ENCODE results near the gene COL4A1. TPM values are rescaled to one million over a fixed set of nuclear protein-coding genes. Genes with fewer than 3 reads are reported as not detected.

The COL4A1 gene
- total and polyA plus RNA-seq, 2 experiments from 2014 or later, result 184 to 519 TPM

- H3K9ac ChIP-seq, result no peak overlapping the region
- no peak overlapping the region for H3K4me2 ChIP-seq (ENCODE audit: unreplicated experiment)
- no peaks in the 10 kb centered on the region for H3K9me2 ChIP-seq (ENCODE audit: insufficient read depth)
- no peaks in the 10 kb centered on the region for H3K36me3 ChIP-seq (ENCODE audit: low read depth)
- in situ Hi-C loops (cut with MboI), result no loop called here
- H3K4me1 ChIP-seq (ENCODE audit: insufficient read depth), result no peaks in the 10 kb centered on the region
- no peak overlapping the region for H3K27ac ChIP-seq
- no peak for DNase-seq
- H3K4me3 ChIP-seq, result no peak overlapping the region
- peaks cover 10% of the 10 kb centered on the region for H3K79me2 ChIP-seq (ENCODE audit: insufficient read depth)
- no peaks in the 10 kb centered on the region for H4K20me1 ChIP-seq (ENCODE audit: insufficient read depth)
- TF ChIP-seq EZH2phosphoT487 (IDR thresholded peaks at IDR 0.05; ENCODE audit: insufficient read depth, low read depth), result no peak
- TF ChIP-seq EZH2 (IDR thresholded peaks at IDR 0.05; ENCODE audit: insufficient read depth, poor library complexity, severe bottlenecking), result no peak
- H3K9me3 ChIP-seq (ENCODE audit: low read depth), result no peaks in the 10 kb centered on the region
- H3K27me3 ChIP-seq (replicated peaks; ENCODE audit: insufficient read depth), result no peaks in the 10 kb centered on the region
- no peaks in the 10 kb centered on the region for H3F3A ChIP-seq (ENCODE audit: insufficient read depth)
- WGBS, 2 experiments (ENCODE audit: low coverage in 1 of 2, low lambda C conversion rate in 2 of 2, missing lambda C conversion rate in 2 of 2), result 72 to 77% methylated on average over 16 of the region's 16 CpGs
- no peak overlapping the region for H2AFZ ChIP-seq
Measured at GRCh38 chr13:110268576-110269185, 38.3 kb downstream of the COL4A1 start.

- Histone ChIP-seq H3K79me2 (ENCODE audit: insufficient read depth) (peaks cover 10% of the 10 kb centered on the region), H3K9me3 (ENCODE audit: low read depth) (no peaks in the 10 kb centered on the region), H3K4me2 (ENCODE audit: unreplicated experiment) (no peak overlapping the region)
Measured at GRCh38 chr13:110268061-110268460, 38.9 kb downstream of the COL4A1 start.

GRCh38 chr13:110266983-110267382, 40.0 kb downstream of the COL4A1 start:
- 96% methylated on average over 10 of the region's 10 CpGs for WGBS, 2 experiments (ENCODE audit: low coverage in 1 of 2, low lambda C conversion rate in 2 of 2, missing lambda C conversion rate in 2 of 2)
- H3K36me3 ChIP-seq (ENCODE audit: low read depth), result no peaks in the 10 kb centered on the region
- no peak overlapping the region for H3K4me3 ChIP-seq
- H3K4me2 ChIP-seq (ENCODE audit: unreplicated experiment), result no peak overlapping the region
- H3K9me3 ChIP-seq (ENCODE audit: low read depth), result no peaks in the 10 kb centered on the region
- no peak for TF ChIP-seq EZH2phosphoT487 (IDR thresholded peaks at IDR 0.05; ENCODE audit: insufficient read depth, low read depth)
- no peak for TF ChIP-seq EZH2 (IDR thresholded peaks at IDR 0.05; ENCODE audit: insufficient read depth, poor library complexity, severe bottlenecking)
- H4K20me1 ChIP-seq (ENCODE audit: insufficient read depth), result no peaks in the 10 kb centered on the region
- H3K27ac ChIP-seq, result no peak overlapping the region
- no peaks in the 10 kb centered on the region for H3K4me1 ChIP-seq (ENCODE audit: insufficient read depth)
- H3K9me2 ChIP-seq (ENCODE audit: insufficient read depth), result no peaks in the 10 kb centered on the region
- H3F3A ChIP-seq (ENCODE audit: insufficient read depth), result no peaks in the 10 kb centered on the region
- in situ Hi-C loops (cut with MboI), result no loop called here
- no peaks in the 10 kb centered on the region for H3K27me3 ChIP-seq (replicated peaks; ENCODE audit: insufficient read depth)
- no peak overlapping the region for H2AFZ ChIP-seq
- H3K9ac ChIP-seq, result no peak overlapping the region
- no peak for DNase-seq
- peaks cover 10% of the 10 kb centered on the region for H3K79me2 ChIP-seq (ENCODE audit: insufficient read depth)

More at GRCh38 chr13:110268061-110268460, 38.9 kb downstream of the COL4A1 start:
- Histone ChIP-seq H2AFZ (no peak overlapping the region), H3K9me2 (ENCODE audit: insufficient read depth) (no peaks in the 10 kb centered on the region), H3K4me3 (no peak overlapping the region), H4K20me1 (ENCODE audit: insufficient read depth) (no peaks in the 10 kb centered on the region), H3K9ac (no peak overlapping the region), H3K36me3 (ENCODE audit: low read depth) (no peaks in the 10 kb centered on the region), H3F3A (ENCODE audit: insufficient read depth) (no peaks in the 10 kb centered on the region), H3K27me3 (replicated peaks; ENCODE audit: insufficient read depth) (no peaks in the 10 kb centered on the region), H3K27ac (no peak overlapping the region), H3K4me1 (ENCODE audit: insufficient read depth) (no peaks in the 10 kb centered on the region)
- TF ChIP-seq EZH2phosphoT487 (IDR thresholded peaks at IDR 0.05; ENCODE audit: insufficient read depth, low read depth) (no peak), EZH2 (IDR thresholded peaks at IDR 0.05; ENCODE audit: insufficient read depth, poor library complexity, severe bottlenecking) (no peak)
- in situ Hi-C loops (cut with MboI), result no loop called here
- DNase-seq, result no peak
- 36 to 42% methylated on average over 6 of the region's 6 CpGs for WGBS, 2 experiments (ENCODE audit: low coverage in 1 of 2, low lambda C conversion rate in 2 of 2, missing lambda C conversion rate in 2 of 2)

- WGBS, 2 experiments (ENCODE audit: low coverage in 1 of 2, low lambda C conversion rate in 2 of 2, missing lambda C conversion rate in 2 of 2), result 93 to 94% methylated on average over 8 of the region's 8 CpGs
- no peaks in the 10 kb centered on the region for H3K36me3 ChIP-seq (ENCODE audit: low read depth)
- H3K79me2 ChIP-seq (ENCODE audit: insufficient read depth), result peaks cover 14% of the 10 kb centered on the region
- no peak overlapping the region for H3K4me2 ChIP-seq (ENCODE audit: unreplicated experiment)
- no peaks in the 10 kb centered on the region for H3F3A ChIP-seq (ENCODE audit: insufficient read depth)
- DNase-seq, result no peak
- H3K4me1 ChIP-seq (ENCODE audit: insufficient read depth), result no peaks in the 10 kb centered on the region
- H3K9me2 ChIP-seq (ENCODE audit: insufficient read depth), result no peaks in the 10 kb centered on the region
- no peak overlapping the region for H3K4me3 ChIP-seq
- no peak overlapping the region for H3K9ac ChIP-seq
- H3K27ac ChIP-seq, result no peak overlapping the region
- no peak overlapping the region for H2AFZ ChIP-seq
- no peaks in the 10 kb centered on the region for H4K20me1 ChIP-seq (ENCODE audit: insufficient read depth)
- no peak for TF ChIP-seq EZH2phosphoT487 (IDR thresholded peaks at IDR 0.05; ENCODE audit: insufficient read depth, low read depth)
- no peak for TF ChIP-seq EZH2 (IDR thresholded peaks at IDR 0.05; ENCODE audit: insufficient read depth, poor library complexity, severe bottlenecking)
- in situ Hi-C loops (cut with MboI), result no loop called here
- no peaks in the 10 kb centered on the region for H3K27me3 ChIP-seq (replicated peaks; ENCODE audit: insufficient read depth)
- no peaks in the 10 kb centered on the region for H3K9me3 ChIP-seq (ENCODE audit: low read depth)
Measured at GRCh38 chr13:110266431-110266809, 40.5 kb downstream of the COL4A1 start.

All from GM23248 (cell line).